Measurements from ENCODE around the gene TREML2.

GRCh38 chr6:41159415-41160082 is 41.4 kb downstream of the TREML2 start:
- TF ChIP-seq POLR2A (IDR thresholded peaks at IDR 0.05) (no peak), CTCF (IDR thresholded peaks at IDR 0.05) (no peak)

Measured in right lobe of liver (tissue), 4 donors.